GM12878 (cell line): Measurements from ENCODE around the gene POU2F3. TPM values are rescaled to one million over a fixed set of nuclear protein-coding genes. Genes with fewer than 3 reads are reported as not detected.

Source experiments
- ATAC-seq: fragments of 200-7000 bp; cut with Tn5 transposase; 3 replicates; pipeline ENCODE4 v1.9.1; 2020; ENCODE audit warnings: mild to moderate bottlenecking, moderate library complexity
- BruUV-seq: library from RNA; stranded (reverse); fragments of 400-500 nt; replicated peaks from 2 replicates; lab custom pipeline; 2021; lab: Mats Ljungman, UMichigan
- CTCF ChIA-PET: fragments of 300-600 bp; sonication (Branson Sonifier 250); formaldehyde crosslinking; extraction: SDS; loops from one replicate; lab custom pipeline; 2021; ENCODE audit warnings: inconsistent platforms; lab: Yijun Ruan, JAX
- POLR2A ChIA-PET: fragments of 350-600 bp; formaldehyde crosslinking; extraction: SDS; loops from one replicate; lab custom pipeline; 2021; ENCODE audit warnings: inconsistent platforms; lab: Charles Lee
- RAD21 ChIA-PET: fragments of 300-600 bp; sonication (Branson Sonifier 250); formaldehyde crosslinking; loops from one replicate; lab custom pipeline; 2023; ENCODE audit warnings: antibody characterized with exemption; ENCODE audit not compliant: unreplicated experiment; lab: Charles Lee
- SMC1A ChIA-PET: fragments of 300-600 bp; sonication (Branson Sonifier 250); formaldehyde crosslinking; loops from one replicate; lab custom pipeline; 2023; ENCODE audit not compliant: unreplicated experiment, uncharacterized antibody; lab: Charles Lee
- DNase-seq: peaks from one replicate; pipeline ENCODE4 v3.0.0-alpha.2; 2011; ENCODE audit warnings: low read depth, low spot score
- FAIRE-seq: peaks from 3 replicates; lab custom pipeline; 2011; peaks lifted over from hg19 to GRCh38; lab: Jason Lieb, UNC
- H2AFZ ChIP-seq: 2 replicates; pipeline ENCODE4 v1.6.0; 2011; ENCODE audit warnings: low read depth, low read length, control low read depth; ENCODE audit not compliant: control insufficient read depth
- H3K27ac ChIP-seq: 2 replicates; pipeline ENCODE4 v1.5.1; 2011; ENCODE audit warnings: control low read depth; ENCODE audit not compliant: control insufficient read depth, insufficient read depth
- H3K27me3 ChIP-seq, 2 experiments: replicated peaks in 1 of 2; 2 replicates each; pipeline versions ENCODE4 v1.6.0 to v1.6.1; 2011; ENCODE audit warnings: low read length in 1 of 2; ENCODE audit not compliant: control insufficient read depth in 2 of 2, insufficient read depth in 2 of 2
- H3K36me3 ChIP-seq, 2 experiments: 2 replicates each; pipeline ENCODE4 v1.5.1; 2011; ENCODE audit warnings: low read length in 1 of 2; ENCODE audit not compliant: control insufficient read depth in 2 of 2, insufficient read depth in 2 of 2
- H3K4me1 ChIP-seq: 2 replicates; pipeline ENCODE4 v1.6.1; 2011; ENCODE audit warnings: mild to moderate bottlenecking, low read length, moderate library complexity, mixed read lengths; ENCODE audit not compliant: control insufficient read depth, insufficient read depth
- H3K4me2 ChIP-seq: 2 replicates; pipeline ENCODE4 v1.6.0; 2011; ENCODE audit warnings: control low read depth; ENCODE audit not compliant: control insufficient read depth, insufficient read depth
- H3K4me3 ChIP-seq: fragments of 200-600 bp; sonication (generic); 2 replicates; pipeline ENCODE4 v1.5.1; 2016
- H3K79me2 ChIP-seq: 2 replicates; pipeline ENCODE4 v1.6.0; 2011; ENCODE audit warnings: low read length; ENCODE audit not compliant: control insufficient read depth, insufficient read depth
- H3K9ac ChIP-seq: 2 replicates; pipeline ENCODE4 v1.8.0; 2011; ENCODE audit warnings: low read length, control low read depth, mixed read lengths; ENCODE audit not compliant: control insufficient read depth, insufficient read depth
- H3K9me3 ChIP-seq: replicated peaks from 3 replicates; pipeline ENCODE4 v1.5.1; 2011; ENCODE audit warnings: mild to moderate bottlenecking, low read length; ENCODE audit not compliant: control insufficient read depth, insufficient read depth
- H4K20me1 ChIP-seq: 2 replicates; pipeline ENCODE4 v1.6.0; 2011; ENCODE audit not compliant: control insufficient read depth, insufficient read depth
- ATF7 ChIP-seq: fragments of 450-650 bp; IDR thresholded peaks from 2 replicates; pipeline ENCODE4 v1.6.1; 2016; ENCODE audit warnings: low read depth, mild to moderate bottlenecking
- BMI1 ChIP-seq: fragments of 450-650 bp; IDR thresholded peaks from 2 replicates; pipeline ENCODE4 v1.6.1; 2016; ENCODE audit warnings: mild to moderate bottlenecking, moderate library complexity, borderline replicate concordance
- BRCA1 ChIP-seq: IDR thresholded peaks from 2 replicates; pipeline ENCODE4 v1.6.1; 2011; ENCODE audit warnings: low read depth, low read length, improper control_type of control experiment
- HDGF ChIP-seq: fragments of 450-650 bp; IDR thresholded peaks from 2 replicates; pipeline ENCODE4 v1.6.1; 2016; ENCODE audit warnings: antibody characterized with exemption
- JUND ChIP-seq: IDR thresholded peaks from 2 replicates; pipeline ENCODE4 v1.6.1; 2012; ENCODE audit warnings: low read depth, mild to moderate bottlenecking, low read length, improper control_type of control experiment, moderate library complexity
- MAX ChIP-seq: IDR thresholded peaks from 2 replicates; pipeline ENCODE4 v1.6.1; 2012; ENCODE audit warnings: low read depth, low read length, improper control_type of control experiment
- MTA2 ChIP-seq: fragments of 450-650 bp; IDR thresholded peaks from 2 replicates; pipeline ENCODE4 v1.6.1; 2016; ENCODE audit warnings: low read depth, mild to moderate bottlenecking, moderate library complexity
- NRF1 ChIP-seq: conservative IDR thresholded peaks from 2 replicates; pipeline ENCODE4 v1.6.1; 2011; ENCODE audit warnings: mild to moderate bottlenecking, low read depth, low read length, improper control_type of control experiment
- PML ChIP-seq: IDR thresholded peaks from 2 replicates; pipeline ENCODE4 v1.6.1; 2012; ENCODE audit warnings: low read length, inconsistent platforms
- RUNX3 ChIP-seq: IDR thresholded peaks from 2 replicates; pipeline ENCODE4 v1.6.1; 2012; ENCODE audit warnings: low read length, inconsistent platforms
- SIX5 ChIP-seq: IDR thresholded peaks from 2 replicates; pipeline ENCODE4 v1.6.1; 2011; ENCODE audit warnings: mild to moderate bottlenecking, low read depth, low read length, moderate library complexity; ENCODE audit not compliant: severe bottlenecking
- SMARCA5 ChIP-seq: fragments of 450-650 bp; IDR thresholded peaks from 2 replicates; pipeline ENCODE4 v1.6.1; 2017; ENCODE audit warnings: mild to moderate bottlenecking
- STAT1 ChIP-seq: fragments of 450-650 bp; conservative IDR thresholded peaks from 2 replicates; pipeline ENCODE4 v1.6.1; 2014; ENCODE audit warnings: antibody characterized with exemption, mild to moderate bottlenecking
- TCF3 ChIP-seq: IDR thresholded peaks from 2 replicates; pipeline ENCODE4 v1.6.1; 2012; ENCODE audit warnings: low read depth, mild to moderate bottlenecking, low read length, borderline replicate concordance; ENCODE audit not compliant: insufficient read depth
- WGBS: methylation state at CpG from one replicate; pipeline ENCODE4 v1.1.6; 2016; ENCODE audit warnings: low lambda C conversion rate; ENCODE audit not compliant: insufficient replicate concordance, insufficient coverage; ENCODE audit errors: missing lambda C conversion rate; 5-methylcytosine and 5-hydroxymethylcytosine counted together
- in situ Hi-C: fragments of 300-500 bp; cut with MboI; formaldehyde crosslinking; loops from 9 replicates; pipeline ENCODE4 v1.14.3; 2018; ENCODE audit warnings: mixed read lengths
- intact Hi-C: fragments of 100-400 bp; cut with micrococcal nuclease; formaldehyde crosslinking; loops from one replicate; pipeline ENCODE4 v1.14.2; 2022; ENCODE audit not compliant: unreplicated experiment
- polyA plus RNA-seq, 11 experiments: library from polyadenylated mRNA; depleted of rRNA in 4 of 11; unstranded in 6 of 11; stranded (reverse) in 5 of 11; fragments of >200 nt; fragmentation: Nextera tagmentation in 4 of 11; fragmentation: Illumina TruSeq in 1 of 11; extraction: Ambion mirVana in 4 of 11; extraction: Trizol in 1 of 11; gene quantifications; 1 replicate in 1 of 11; 2 replicates in 10 of 11; pipeline versions ENCODE4 v1.2.1 to v1.2.3, GENCODE V29; 2011 to 2016; ENCODE audit warnings: inconsistent platforms in 2 of 11, missing spikeins in 2 of 11, low read depth in 1 of 11
- total RNA-seq, 4 experiments: library from RNA; depleted of rRNA in 3 of 4; stranded (reverse); fragments of >200 nt in 3 of 4; fragmentation: Illumina TruSeq in 1 of 4; extraction: Trizol in 1 of 4; gene quantifications; 2 replicates each; pipeline versions ENCODE4 v1.2.1 to v1.2.3, GENCODE V29; 2013 to 2021
- TF ChIP-seq, protein P1 (sequence below): IDR thresholded peaks from 2 replicates; pipeline ENCODE4 v1.6.1; 2012; ENCODE audit warnings: low read depth, low read length, improper control_type of control experiment

Gene POU2F3
- total and polyA plus RNA-seq, 10 of the 15 experiments (the other 5 are each of a cell fraction or from before 2014, with no cell fraction given): 0.09 to 4.4 (median 0.33) TPM

DNA sequence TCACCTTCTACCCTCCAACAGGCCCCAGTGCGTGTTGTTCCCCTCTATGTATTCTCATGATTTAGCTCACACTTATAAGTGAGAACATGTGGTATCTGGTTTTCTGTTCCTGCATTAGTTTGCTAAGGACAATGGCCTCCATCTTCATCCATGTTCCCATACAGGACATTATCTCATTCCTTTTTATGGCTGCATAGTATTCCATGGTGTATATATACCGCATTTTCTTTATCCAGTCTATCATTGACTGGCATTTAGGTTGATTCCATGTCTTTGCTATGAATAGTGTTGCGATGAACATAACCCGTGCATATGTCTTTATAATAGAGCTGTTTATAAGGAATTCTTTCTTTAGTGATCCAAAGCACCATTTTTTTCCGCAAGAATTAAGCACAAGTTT is 56.6 kb downstream of the POU2F3 start:
- DNase-seq: no peak
- no peaks in the 10 kb centered on the region for H3K27me3 ChIP-seq
- ChIA-PET CTCF (interaction anchor here (12.2 to 19.8 kb wide), 2 partner anchors 45 to 65 kb away, joined by 296 to 783 read pairs; partner anchors contain the start of gene POU2F3), POLR2A (interaction anchor here (1.2 kb wide), 1 partner anchor 61 kb away, joined by 4 read pairs; no protein-coding TSS in a partner anchor), RAD21 (interaction anchor here (9.6 to 10.3 kb wide), 2 partner anchors 51 to 63 kb away, joined by 127 to 348 read pairs; partner anchors contain the start of gene POU2F3), SMC1A (interaction anchor here (0.7 to 13.1 kb wide), 5 partner anchors 9 to 122 kb away, joined by 3 to 372 read pairs (median 8); partner anchors contain the start of gene POU2F3)
- no peak for FAIRE-seq
- H3K4me2 ChIP-seq: no peak overlapping the region
- in situ Hi-C loops: no loop called here
- intact Hi-C loops: no loop called here
- H3K36me3 ChIP-seq: no peaks in the 10 kb centered on the region
- no peak overlapping the region for H3K4me3 ChIP-seq
- WGBS: 56% methylated on average over 5 of the region's 5 CpGs
- ATAC-seq: no peak
- H3K9ac ChIP-seq: no peak overlapping the region
- H2AFZ ChIP-seq: no peak overlapping the region
- H3K9me3 ChIP-seq: no peaks in the 10 kb centered on the region
- no peaks in the 10 kb centered on the region for H3K79me2 ChIP-seq
- no peaks in the 10 kb centered on the region for H3K4me1 ChIP-seq
- TF ChIP-seq MTA2 (no peak), BRCA1 (no peak), TCF3 (no peak), SIX5 (no peak), HDGF (no peak), BMI1 (no peak), MAX (no peak), ATF7 (no peak), NRF1 (no peak), STAT1 (no peak), RUNX3 (no peak), JUND (no peak), PML (no peak), SMARCA5 (no peak)
- TF ChIP-seq, protein P1, sequence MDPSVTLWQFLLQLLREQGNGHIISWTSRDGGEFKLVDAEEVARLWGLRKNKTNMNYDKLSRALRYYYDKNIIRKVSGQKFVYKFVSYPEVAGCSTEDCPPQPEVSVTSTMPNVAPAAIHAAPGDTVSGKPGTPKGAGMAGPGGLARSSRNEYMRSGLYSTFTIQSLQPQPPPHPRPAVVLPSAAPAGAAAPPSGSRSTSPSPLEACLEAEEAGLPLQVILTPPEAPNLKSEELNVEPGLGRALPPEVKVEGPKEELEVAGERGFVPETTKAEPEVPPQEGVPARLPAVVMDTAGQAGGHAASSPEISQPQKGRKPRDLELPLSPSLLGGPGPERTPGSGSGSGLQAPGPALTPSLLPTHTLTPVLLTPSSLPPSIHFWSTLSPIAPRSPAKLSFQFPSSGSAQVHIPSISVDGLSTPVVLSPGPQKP: no peak
- H3K27ac ChIP-seq: no peak overlapping the region
- BruUV-seq: no TSS peak
- H4K20me1 ChIP-seq: no peaks in the 10 kb centered on the region; the same call in 1 of the 2 replicates
